ENCODE results near the gene AFDN. TPM values are rescaled to one million over a fixed set of nuclear protein-coding genes. Genes with fewer than 3 reads are reported as not detected.

AFDN gene
- total RNA-seq, 1 donor from 2014 or later: 112 TPM

DNA sequence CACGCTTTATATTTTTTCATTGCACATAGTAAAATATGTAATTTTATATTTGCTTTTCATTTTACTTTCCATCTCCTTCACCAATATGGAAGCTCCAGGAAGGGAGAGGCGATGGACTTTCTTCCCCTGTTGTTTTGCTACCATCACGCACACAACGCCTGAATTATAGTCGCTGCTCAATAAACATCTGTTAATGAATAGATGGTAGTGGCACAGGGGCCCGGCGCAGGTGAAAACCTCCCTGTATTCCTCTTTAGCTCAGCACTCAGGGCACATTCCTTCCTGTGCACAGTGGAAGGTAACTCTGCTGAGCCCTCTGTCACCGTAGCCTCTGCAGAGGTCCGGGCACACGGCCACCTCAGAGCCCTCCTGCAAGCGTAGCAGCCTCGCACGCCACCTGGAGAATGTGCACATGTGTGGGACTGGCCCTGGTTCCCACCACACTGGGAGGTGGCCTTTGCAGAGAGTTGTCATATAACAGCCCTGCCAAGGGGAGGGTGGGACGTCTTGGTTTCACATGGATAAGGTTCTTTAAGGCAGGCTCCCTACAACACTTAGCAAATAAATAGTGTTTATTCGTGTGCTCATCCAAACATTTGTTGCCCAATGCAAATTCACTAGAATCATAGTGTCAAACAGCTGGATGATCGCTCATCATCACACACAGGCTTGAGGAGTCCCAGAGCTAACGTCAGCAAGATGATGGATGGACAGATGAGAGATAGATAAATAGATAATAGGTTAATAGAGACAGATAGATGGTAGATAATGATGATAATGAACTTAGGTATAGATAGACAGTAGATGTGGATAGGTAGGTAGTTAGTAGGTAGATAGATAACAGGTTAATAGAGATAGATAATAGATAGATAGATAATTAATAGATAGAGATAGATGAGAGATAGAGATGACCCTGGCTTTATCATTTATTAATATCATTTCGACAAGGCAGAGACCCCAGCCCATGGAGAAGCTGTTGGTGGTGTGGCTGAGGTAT is 32.3 kb upstream of the AFDN start:
- no peaks in the 10 kb centered on the region for H3K36me3 ChIP-seq (ENCODE audit: control insufficient read depth, insufficient read depth, low read length)
- TF ChIP-seq CTCF (IDR thresholded peaks at IDR 0.05; ENCODE audit: insufficient read depth, low read length, poor library complexity, severe bottlenecking): no peak
- H3K27me3 ChIP-seq (ENCODE audit: control insufficient read depth, insufficient read depth, low read length): peaks cover 30% of the 10 kb centered on the region
- no peak overlapping the region for H3K4me3 ChIP-seq (ENCODE audit: low read depth, low read length)
- DNase-seq (ENCODE audit: low read depth): no peak

DNA sequence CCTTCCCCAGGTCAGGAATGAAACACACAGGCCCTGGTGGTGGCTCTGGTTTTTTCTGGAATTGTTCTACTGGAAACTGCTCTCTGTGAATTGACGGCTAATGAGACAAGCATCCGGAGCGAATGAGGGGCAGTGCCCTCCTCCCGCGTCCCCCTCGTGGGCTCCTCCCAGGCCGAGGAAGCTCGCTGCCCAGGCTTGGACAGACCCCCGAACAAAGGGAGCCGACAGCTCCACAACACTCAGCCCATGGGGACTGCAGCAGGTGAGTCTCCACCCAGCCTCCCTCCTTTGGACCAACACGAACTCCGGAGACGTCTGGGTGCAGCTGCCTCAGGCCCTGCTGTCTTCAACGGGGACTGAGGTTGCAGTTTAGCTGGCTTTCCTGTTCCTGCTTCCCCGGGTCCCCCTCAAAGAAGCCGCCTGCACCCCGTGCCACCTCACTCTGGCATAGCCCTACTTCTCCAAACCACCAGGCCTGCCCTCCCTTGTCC is 31.3 kb upstream of the AFDN start:
- no peak for TF ChIP-seq CTCF (IDR thresholded peaks at IDR 0.05; ENCODE audit: insufficient read depth, low read length, poor library complexity, severe bottlenecking)
- Histone ChIP-seq H3K4me3 (ENCODE audit: low read depth, low read length) (no peak overlapping the region), H3K27me3 (ENCODE audit: control insufficient read depth, insufficient read depth, low read length) (peaks cover 30% of the 10 kb centered on the region), H3K36me3 (ENCODE audit: control insufficient read depth, insufficient read depth, low read length) (no peaks in the 10 kb centered on the region)
- no peak for DNase-seq (ENCODE audit: low read depth)

DNA sequence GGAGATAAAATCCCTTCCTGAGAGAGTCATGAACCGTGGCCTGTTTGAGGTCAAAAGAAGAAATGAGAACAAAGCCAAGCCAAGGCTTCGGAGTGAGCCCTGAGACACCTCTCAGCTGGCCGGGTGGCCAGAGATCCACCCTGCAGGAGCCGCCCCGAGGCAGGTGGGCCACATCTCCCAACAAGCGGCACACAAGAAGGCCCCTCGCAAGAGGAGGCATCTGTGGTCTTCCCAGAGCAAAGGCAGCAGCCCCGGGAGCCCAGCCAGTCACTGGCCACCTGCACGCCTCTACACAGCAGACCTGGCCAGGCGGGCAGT is 30.9 kb upstream of the AFDN start:
- H3K4me3 ChIP-seq (ENCODE audit: low read depth, low read length): no peak overlapping the region
- no peak for DNase-seq (ENCODE audit: low read depth)
- H3K36me3 ChIP-seq (ENCODE audit: control insufficient read depth, insufficient read depth, low read length): no peaks in the 10 kb centered on the region
- peaks cover 30% of the 10 kb centered on the region for H3K27me3 ChIP-seq (ENCODE audit: control insufficient read depth, insufficient read depth, low read length)
- no peak for TF ChIP-seq CTCF (IDR thresholded peaks at IDR 0.05; ENCODE audit: insufficient read depth, low read length, poor library complexity, severe bottlenecking)

DNA sequence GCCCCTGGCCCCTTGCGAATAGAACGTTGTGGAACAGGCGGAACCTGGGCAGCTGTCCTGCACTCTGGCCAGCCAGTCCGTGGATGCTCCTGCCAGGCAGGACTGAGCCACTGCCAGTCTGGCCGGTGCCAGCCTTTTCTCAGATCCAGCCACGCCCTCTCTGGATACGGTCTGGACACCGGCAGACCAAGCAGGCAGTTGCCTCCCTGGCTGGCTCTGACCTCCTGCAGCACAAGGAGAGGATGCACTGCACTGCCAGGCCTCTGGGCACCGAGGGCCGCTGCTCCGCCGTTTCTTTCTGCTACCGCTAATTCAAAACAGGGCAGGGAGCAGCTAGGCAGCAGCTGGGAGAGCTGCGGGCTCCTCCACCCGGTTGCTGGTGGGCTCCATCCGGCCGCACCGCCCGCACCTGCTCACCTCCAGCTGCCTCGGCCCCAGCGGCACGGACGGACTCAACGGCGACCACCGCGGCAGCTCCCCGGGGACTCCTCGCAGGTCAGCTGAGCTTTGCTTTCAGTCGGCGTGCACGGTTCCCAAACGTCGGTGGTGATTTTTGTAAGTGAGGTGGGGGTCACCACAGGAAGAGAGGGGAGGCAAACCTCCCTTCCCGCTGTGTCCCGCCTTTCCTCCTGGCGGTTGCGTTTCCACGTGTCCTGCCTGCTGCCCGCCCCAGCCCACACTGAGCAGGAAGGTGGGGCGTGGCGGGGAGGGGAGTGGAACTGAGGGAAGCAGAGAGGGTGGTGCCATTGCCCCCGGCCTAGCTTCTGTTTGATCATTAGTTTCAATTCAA is 30.3 kb upstream of the AFDN start:
- H3K27me3 ChIP-seq (ENCODE audit: control insufficient read depth, insufficient read depth, low read length): peaks cover 30% of the 10 kb centered on the region
- no peak for DNase-seq (ENCODE audit: low read depth)
- peak overlapping the region; percentile 6 for H3K4me3 ChIP-seq (ENCODE audit: low read depth, low read length)
- TF ChIP-seq CTCF (IDR thresholded peaks at IDR 0.05; ENCODE audit: insufficient read depth, low read length, poor library complexity, severe bottlenecking): no peak
- H3K36me3 ChIP-seq (ENCODE audit: control insufficient read depth, insufficient read depth, low read length): no peaks in the 10 kb centered on the region

DNA sequence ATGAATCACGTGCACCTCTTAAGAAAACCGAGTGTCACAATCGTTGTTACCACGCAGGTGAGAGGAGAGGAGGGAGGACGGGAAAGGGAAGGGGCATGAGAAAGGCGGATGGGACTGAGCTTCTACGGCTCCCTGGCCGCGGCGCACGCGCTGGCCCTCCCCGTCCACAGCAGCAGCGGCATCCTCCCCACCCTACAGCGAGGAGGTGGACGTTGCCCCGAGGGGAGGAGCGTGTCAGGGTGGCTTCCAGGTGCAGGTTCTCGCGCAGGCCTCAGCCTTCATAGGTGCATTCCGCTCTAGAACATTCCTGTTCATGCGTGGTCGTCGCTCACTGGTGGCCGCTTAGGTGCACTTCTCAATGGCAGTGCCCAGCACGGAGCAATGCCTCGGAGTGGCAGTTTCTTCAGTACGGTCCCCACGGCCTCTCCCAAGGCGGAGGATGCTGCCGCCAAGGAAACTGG is 29.7 kb upstream of the AFDN start:
- Histone ChIP-seq H3K4me3 (ENCODE audit: low read depth, low read length) (no peak overlapping the region), H3K36me3 (ENCODE audit: control insufficient read depth, insufficient read depth, low read length) (no peaks in the 10 kb centered on the region), H3K27me3 (ENCODE audit: control insufficient read depth, insufficient read depth, low read length) (peaks cover 30% of the 10 kb centered on the region)
- no peak for DNase-seq (ENCODE audit: low read depth)
- no peak for TF ChIP-seq CTCF (IDR thresholded peaks at IDR 0.05; ENCODE audit: insufficient read depth, low read length, poor library complexity, severe bottlenecking)
